Right cardiac atrium (tissue), 5 donors: ENCODE measurements around the gene ZNF823. TPM values are rescaled to one million over a fixed set of nuclear protein-coding genes. Genes with fewer than 3 reads are reported as not detected.

ENCODE experiments used
- ATAC-seq, 2 donors: fragments of 200-7000 bp; cut with Tn5 transposase; one replicate each; pipeline versions ENCODE4 v1.8.0 to v1.9.1; 2020; ENCODE audit warnings: moderate library complexity in 2 of 2, mild to moderate bottlenecking in 1 of 2
- DNase-seq, 3 donors: peaks; one replicate each; pipeline ENCODE4 v3.0.0-alpha.2; 2020
- H3K27ac ChIP-seq: one replicate; pipeline ENCODE4 v1.5.1; 2013; ENCODE audit warnings: mild to moderate bottlenecking, low read length, control low read depth, moderate library complexity
- H3K27me3 ChIP-seq: one replicate; pipeline ENCODE4 v1.6.1; 2013; ENCODE audit not compliant: control insufficient read depth, insufficient read depth
- H3K4me1 ChIP-seq: one replicate; pipeline ENCODE4 v1.6.1; 2013; ENCODE audit warnings: low read length; ENCODE audit not compliant: control insufficient read depth, insufficient read depth
- H3K4me3 ChIP-seq: one replicate; pipeline ENCODE4 v1.5.1; 2013; ENCODE audit warnings: low read length, control low read depth
- H3K9me3 ChIP-seq: one replicate; pipeline ENCODE4 v1.6.1; 2013; ENCODE audit warnings: low read length; ENCODE audit not compliant: control insufficient read depth
- WGBS: extraction: QIAGEN DNeasy Blood & Tissue Kit; methylation state at CpG from one replicate; pipeline ENCODE4 v1.1.7; 2013; 5-methylcytosine and 5-hydroxymethylcytosine counted together
- intact Hi-C, 4 donors: fragments of 100-400 bp; cut with DNase I; formaldehyde crosslinking; loops; one replicate each; pipeline versions ENCODE4 v1.11.0 to v1.14.0; 2022 to 2023
- polyA plus RNA-seq: library from polyadenylated mRNA; stranded (reverse); fragments of 200-250 nt; gene quantifications from one replicate; pipeline ENCODE4 v1.2.3, GENCODE V29; 2013
- total RNA-seq, 4 donors: library from RNA; stranded (reverse); fragmentation: NEBNext Ultra II Directional; extraction: Animal tissue kit (Norgen Biotek cat#: 25700); gene quantifications; one replicate each; pipeline ENCODE4 v1.2.1, GENCODE V29; 2021
- donor health status: healthy with polysubstance abuse.
- donor health status: DM: no; HTN: yes; CAD: no.
- donor health status: DM: no; HTN: no; CAD: no.
- donor health status: DM: no; HTN: yes; CAD: no; lungs with severe emphysema.
- donor health status: DM: yes; HTN: yes; CAD: no.

The ZNF823 gene
- total and polyA plus RNA-seq, 5 donors = 2.2 to 6.0 (median 4.4) TPM

DNA sequence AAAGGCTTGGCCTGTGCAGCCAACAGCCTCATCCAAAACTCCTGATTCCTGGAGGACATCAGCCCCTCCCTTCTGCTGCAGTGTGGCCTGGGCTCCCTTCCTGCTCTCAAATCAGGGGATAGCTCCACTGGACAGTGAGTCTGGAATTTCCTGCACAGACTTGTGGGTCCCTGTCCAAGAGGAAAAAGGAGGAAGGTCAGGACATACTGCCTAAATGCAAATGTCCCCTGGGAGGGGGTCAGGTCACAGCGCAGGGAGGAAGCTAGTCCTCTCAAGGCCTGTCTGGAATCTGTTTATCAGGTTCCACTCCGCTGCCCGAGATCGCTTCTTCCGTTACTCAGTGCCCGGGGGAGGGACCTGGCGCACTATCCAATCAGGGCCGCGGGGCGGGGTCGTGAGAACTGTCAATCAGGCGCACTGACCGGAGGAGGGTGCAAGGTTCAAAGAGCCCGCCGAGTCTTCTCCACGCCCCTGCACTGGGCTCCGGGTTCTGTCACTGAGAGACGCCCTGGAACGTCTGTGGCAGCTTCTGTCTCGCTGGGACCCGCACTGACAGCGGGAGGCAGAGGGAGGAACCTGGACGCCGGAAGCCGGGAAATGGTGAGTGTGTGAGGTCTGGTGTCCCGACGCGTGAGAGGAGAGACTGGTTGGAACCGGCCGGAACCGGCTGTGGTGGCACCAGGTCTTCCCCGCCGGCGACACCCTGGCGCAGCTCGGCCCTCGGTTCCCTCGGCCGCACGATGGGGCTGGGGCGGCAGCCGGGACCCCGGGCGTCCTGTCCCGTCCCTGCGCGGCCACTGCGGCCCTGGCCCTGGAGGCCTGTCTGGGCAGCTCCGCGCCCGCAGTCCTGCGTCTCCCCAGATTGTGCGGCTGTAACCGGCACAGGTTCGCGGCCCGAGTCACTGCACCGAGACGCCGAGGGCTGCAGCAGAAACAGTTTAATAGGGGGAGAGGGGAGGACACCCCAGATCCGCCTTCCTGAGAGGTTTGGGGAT, 28.1 kb upstream of the ZNF823 start, which contains the start of gene ZNF441:
Gene ZNF441 (plus strand): TSS at position 404 of the 995 bp plus-strand sequence. CDS start 194 bp downstream, at position 598.
- Histone ChIP-seq H3K4me3 (peak within 1 kb of the TSS; percentile 82), H3K4me1 (peaks cover 2% of the 10 kb centered on the region), H3K27ac (peak within 1 kb of the TSS; percentile 91), H3K27me3 (no peaks in the 10 kb centered on the region), H3K9me3 (no peaks in the 10 kb centered on the region)
- WGBS = under 1% methylated on average over 61 of the region's 61 CpGs
- intact Hi-C loops = no loop called here
- peak; percentile 100 for ATAC-seq
- DNase-seq = peak; percentile 98 to 99 (median 99)

DNA sequence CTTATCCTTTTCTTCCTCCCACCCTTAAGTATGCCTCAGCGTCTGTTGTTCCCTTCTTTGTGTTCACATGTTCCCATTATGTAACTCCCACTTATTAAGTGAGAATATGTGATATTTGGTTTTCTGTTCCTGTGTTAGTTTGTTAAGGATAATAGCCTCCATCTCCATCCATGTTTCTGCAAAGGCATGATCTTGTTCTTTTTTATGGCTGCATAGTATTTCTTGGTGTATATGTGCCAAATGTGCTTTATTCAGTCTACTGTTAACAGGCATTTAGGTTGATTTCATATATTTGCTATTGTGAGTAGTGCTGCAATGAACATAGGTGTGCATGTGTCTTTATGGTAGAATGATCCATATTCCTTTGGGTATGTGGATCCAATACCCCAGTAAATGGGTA, 24.9 kb upstream of the ZNF823 start:
- H3K27me3 ChIP-seq = no peaks in the 10 kb centered on the region
- no peaks in the 10 kb centered on the region for H3K9me3 ChIP-seq
- no peaks in the 10 kb centered on the region for H3K4me1 ChIP-seq
- DNase-seq (no peak), ATAC-seq (no peak)
- 96% methylated on average over 1 of the region's 1 CpG for WGBS
- H3K4me3 ChIP-seq = no peak overlapping the region
- intact Hi-C loops = no loop called here
- no peak overlapping the region for H3K27ac ChIP-seq

DNA sequence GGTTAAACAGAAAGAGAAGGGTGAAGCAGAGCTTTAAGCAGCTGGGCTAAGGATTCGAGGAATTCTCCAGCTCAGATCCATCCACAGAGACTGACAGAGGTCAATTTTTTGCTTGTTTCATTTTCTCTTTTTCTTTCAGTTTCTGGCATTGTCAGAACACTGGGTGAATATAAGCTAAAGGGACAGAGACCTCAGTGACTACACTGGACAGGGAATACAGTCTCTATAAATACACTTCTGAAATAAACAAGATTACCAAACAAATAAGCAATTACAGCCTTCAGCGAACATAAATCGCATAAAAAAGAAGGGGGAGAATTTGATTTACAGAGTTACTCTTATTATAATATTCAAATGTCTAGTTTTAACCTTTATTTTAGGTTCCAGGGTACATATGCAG, 24.4 kb upstream of the ZNF823 start:
- WGBS = 76% methylated on average over 3 of the region's 3 CpGs
- Histone ChIP-seq H3K27me3 (no peaks in the 10 kb centered on the region), H3K4me1 (no peaks in the 10 kb centered on the region), H3K27ac (no peak overlapping the region), H3K4me3 (no peak overlapping the region), H3K9me3 (no peaks in the 10 kb centered on the region)
- DNase-seq (no peak), ATAC-seq (no peak)
- intact Hi-C loops = no loop called here

DNA sequence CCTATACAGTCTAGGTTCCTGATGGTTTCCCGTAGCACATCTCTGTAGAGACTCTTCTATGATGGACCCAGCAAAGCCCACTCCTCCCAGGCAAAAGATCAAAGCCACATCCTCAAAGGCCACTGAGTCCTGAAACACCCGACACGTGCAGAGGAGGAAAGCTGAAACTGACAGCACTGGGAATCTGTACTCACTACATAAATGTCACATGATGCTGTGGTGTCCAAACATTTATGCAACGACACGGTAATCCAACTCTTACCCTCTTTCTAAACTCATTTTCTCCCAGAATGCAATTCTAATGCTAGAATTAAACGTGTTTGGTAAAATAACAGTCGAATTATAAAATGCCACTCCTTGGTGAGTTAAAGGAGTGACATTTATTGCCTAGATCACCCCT, 21.1 kb upstream of the ZNF823 start:
- H3K4me3 ChIP-seq = no peak overlapping the region
- no peaks in the 10 kb centered on the region for H3K4me1 ChIP-seq
- H3K27me3 ChIP-seq = no peaks in the 10 kb centered on the region
- WGBS = 77% methylated on average over 7 of the region's 7 CpGs
- intact Hi-C loops = no loop called here
- ATAC-seq (no peak), DNase-seq (no peak)
- no peaks in the 10 kb centered on the region for H3K9me3 ChIP-seq
- H3K27ac ChIP-seq = no peak overlapping the region

DNA sequence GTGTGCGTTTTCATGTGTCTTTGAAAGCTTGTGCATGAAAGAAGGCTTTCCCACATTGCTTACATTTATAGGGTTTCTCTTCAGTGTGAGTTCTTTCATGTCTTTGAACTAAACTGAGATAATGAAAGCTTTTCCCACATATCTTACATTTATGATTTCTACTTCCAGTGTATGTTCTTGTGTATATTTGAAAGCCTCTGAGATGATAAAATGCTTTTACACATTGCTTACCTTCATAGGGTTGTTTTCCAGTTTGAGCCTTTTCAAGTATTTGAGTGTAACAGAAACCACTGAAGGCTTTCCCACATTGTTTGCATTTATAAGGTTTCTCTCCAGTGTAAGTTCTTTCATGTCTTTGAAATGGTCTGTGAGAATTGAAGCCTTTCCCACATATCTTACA, 18.2 kb upstream of the ZNF823 start:
- Histone ChIP-seq H3K27me3 (no peaks in the 10 kb centered on the region), H3K27ac (no peak overlapping the region), H3K4me1 (no peaks in the 10 kb centered on the region), H3K4me3 (no peak overlapping the region), H3K9me3 (no peaks in the 10 kb centered on the region)
- DNase-seq = no peak
- ATAC-seq = no peak
- intact Hi-C loops = no loop called here
- WGBS = 83% methylated on average over 1 of the region's 1 CpG

DNA sequence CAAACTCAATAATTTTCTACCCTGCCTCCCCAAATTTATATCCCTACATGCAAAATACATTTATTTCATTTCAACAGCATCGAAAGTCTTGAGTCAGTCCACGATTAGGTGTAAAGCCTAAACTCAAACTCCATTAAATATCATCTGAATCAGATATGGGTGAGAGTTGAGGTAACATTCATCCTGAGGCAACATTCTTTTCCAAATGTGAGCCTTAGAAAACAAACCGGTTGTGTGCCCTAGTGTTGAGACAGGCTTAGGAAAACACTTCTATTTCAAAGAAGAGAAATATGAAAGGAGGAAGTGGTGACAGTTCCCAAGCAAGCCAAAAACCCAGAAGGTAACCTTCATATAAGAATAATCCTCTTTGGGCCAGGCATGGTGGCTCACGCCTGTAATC, 15.9 kb upstream of the ZNF823 start:
- intact Hi-C loops = no loop called here
- Histone ChIP-seq H3K9me3 (no peaks in the 10 kb centered on the region), H3K4me1 (no peaks in the 10 kb centered on the region), H3K27me3 (no peaks in the 10 kb centered on the region), H3K27ac (no peak overlapping the region), H3K4me3 (no peak overlapping the region)
- no peak for DNase-seq
- ATAC-seq = no peak
- 82% methylated on average over 4 of the region's 4 CpGs for WGBS

DNA sequence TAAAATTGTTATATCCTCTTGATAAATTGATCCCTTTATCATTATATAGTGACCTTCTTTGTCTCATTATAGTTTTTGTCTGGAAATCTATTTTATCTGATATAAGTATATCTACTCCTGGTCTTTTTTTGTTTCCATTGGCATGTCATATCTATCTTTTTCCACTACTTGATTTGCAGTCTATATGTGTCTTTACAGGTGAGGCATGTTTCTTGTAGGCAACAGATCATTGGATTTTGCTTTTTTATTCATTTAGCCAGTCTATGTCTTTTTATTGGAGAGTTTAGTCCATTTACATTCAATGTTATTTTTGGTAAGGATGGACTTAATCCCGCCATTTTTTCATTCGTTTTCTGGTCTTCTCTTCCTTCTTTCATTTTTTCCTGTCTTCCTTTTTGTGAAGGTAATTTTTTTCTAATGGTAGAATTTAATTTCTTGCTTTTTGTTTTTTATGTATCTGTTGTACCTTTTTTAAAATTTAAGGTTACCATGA, 13.5 kb upstream of the ZNF823 start:
- Histone ChIP-seq H3K4me3 (no peak overlapping the region), H3K27me3 (no peaks in the 10 kb centered on the region), H3K4me1 (no peaks in the 10 kb centered on the region), H3K9me3 (no peaks in the 10 kb centered on the region), H3K27ac (no peak overlapping the region)
- ATAC-seq (no peak), DNase-seq (no peak)
- intact Hi-C loops = no loop called here
- 76% methylated on average over 2 of the region's 2 CpGs for WGBS

DNA sequence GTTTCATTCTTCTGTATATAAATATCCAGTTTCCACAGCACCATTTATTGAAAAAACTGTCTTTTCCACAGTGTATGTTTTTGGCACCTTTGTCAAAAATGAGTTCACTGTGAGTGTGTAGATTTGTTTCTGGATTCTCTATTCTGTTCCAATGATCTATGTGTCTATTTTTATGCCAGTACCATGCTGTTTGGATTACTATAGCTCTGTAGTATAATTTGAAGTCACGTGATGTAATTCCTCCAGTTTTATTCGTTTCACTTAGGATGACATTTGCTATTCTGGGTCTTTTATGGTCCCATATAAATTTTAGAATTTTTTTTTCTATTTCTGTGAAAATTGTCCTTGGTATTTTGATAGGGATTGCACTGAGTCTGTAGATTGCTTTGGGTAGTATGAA, 11.0 kb upstream of the ZNF823 start:
- DNase-seq (no peak), ATAC-seq (no peak)
- 51% methylated on average over 2 of the region's 2 CpGs for WGBS
- Histone ChIP-seq H3K27me3 (no peaks in the 10 kb centered on the region), H3K27ac (no peak overlapping the region), H3K9me3 (no peaks in the 10 kb centered on the region), H3K4me3 (no peak overlapping the region), H3K4me1 (no peaks in the 10 kb centered on the region)
- intact Hi-C loops = no loop called here

DNA sequence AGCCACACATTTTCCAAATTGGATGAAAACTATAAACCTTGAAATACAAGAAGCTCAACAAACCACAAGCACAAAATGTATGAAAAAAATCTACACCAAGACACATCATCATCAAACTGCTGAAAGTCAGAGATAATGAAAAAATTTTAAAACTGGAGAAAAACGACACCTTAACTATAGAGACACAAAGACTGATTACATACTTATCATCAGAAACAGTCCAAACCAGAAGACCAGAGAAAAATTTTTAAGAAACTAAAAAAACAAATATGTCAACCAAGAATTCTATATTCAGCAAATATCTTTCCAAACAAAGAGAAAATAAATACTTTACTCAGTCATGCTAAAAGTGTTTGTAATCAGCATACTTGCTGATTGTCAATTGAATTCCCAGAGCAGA, 8.5 kb upstream of the ZNF823 start:
- DNase-seq = no peak
- Histone ChIP-seq H3K4me3 (no peak overlapping the region), H3K27ac (no peak overlapping the region), H3K4me1 (no peaks in the 10 kb centered on the region), H3K27me3 (no peaks in the 10 kb centered on the region), H3K9me3 (no peaks in the 10 kb centered on the region)
- WGBS = 48% methylated on average over 1 of the region's 1 CpG
- ATAC-seq = no peak
- intact Hi-C loops = no loop called here

DNA sequence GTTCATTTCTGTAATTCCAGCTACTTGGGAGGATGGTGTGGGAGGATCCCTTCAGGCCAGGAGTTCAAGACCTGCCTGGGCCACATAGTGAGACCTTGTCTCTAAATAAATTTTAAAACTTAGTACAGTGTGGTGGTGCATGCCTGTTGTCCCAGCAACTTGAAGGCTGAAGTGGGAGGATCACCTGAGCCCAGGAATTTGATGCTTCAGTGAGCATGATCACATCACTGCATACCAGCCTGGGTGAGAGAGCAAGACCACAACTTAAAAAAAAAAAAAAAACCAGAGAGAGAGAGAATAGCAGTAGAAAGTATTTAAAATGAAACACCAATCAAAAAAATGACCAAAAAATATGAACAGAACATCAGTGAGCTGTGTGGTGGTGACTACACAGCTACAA, 7.1 kb upstream of the ZNF823 start:
- ATAC-seq (no peak), DNase-seq (no peak)
- Histone ChIP-seq H3K9me3 (no peaks in the 10 kb centered on the region), H3K4me1 (no peaks in the 10 kb centered on the region), H3K27me3 (no peaks in the 10 kb centered on the region), H3K4me3 (no peak overlapping the region), H3K27ac (no peak overlapping the region)
- intact Hi-C loops = no loop called here

DNA sequence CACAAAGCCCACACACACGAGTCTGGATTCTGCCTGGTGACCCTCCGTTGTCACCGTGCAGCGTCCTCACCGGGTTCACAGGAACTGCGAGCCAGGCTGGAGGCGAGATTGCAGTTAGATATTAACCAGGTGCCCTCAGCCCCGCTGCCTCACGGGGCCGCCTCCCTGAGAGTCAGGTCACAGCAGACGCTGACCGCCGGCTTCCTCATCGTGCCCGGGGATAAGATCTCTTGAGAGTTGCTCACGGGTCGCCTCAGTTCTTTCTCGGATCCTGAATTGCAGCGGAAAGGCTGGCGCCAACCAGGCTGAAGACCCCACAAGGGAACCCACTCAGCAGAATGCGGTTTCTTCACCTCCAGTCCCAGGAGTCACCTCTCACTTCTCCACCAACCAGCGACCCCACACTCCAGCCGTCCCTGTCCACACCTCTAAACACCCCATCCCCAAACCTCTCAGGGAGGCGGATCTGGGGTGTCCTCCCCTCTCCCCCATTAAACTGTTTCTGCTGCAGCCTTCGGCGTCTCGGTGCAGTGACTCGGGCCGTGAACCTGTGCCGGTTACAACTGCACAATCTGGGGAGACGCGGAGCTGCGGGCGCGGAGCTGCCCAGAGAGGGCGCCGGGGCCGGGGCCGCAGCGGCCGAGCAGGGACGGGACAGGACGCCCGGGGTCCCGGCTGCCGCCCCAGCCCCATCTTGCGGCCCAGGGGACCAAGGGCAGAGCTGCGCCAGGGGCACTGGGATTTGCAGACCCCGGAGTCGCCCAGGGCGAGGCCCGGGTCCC, 591 bp downstream of the ZNF823 start:
- no peaks in the 10 kb centered on the region for H3K27me3 ChIP-seq
- intact Hi-C loops = no loop called here
- H3K4me1 ChIP-seq = peaks cover 4% of the 10 kb centered on the region
- under 1% methylated on average over 52 of the region's 52 CpGs for WGBS
- ATAC-seq (peak; percentile 61 to 67), DNase-seq (peak; percentile 33 to 75 (median 69))
- peak overlapping the region; percentile 89 for H3K4me3 ChIP-seq
- peak overlapping the region; percentile 80 for H3K27ac ChIP-seq
- H3K9me3 ChIP-seq = no peaks in the 10 kb centered on the region
